SK-N-SH (cell line): ENCODE results near the gene TMEM163.

Source experiments
- EZH2phosphoT487 ChIP-seq: fragments of 200-600 bp; sonication (generic); IDR thresholded peaks from 2 replicates; pipeline ENCODE4 v1.6.1; 2017; ENCODE audit warnings: low read depth, mixed run types, mild to moderate bottlenecking, antibody characterized with exemption, moderate library complexity, borderline replicate concordance
- FOSL2 ChIP-seq: IDR thresholded peaks from 2 replicates; pipeline ENCODE4 v1.4.0; 2012; ENCODE audit warnings: low read depth, mild to moderate bottlenecking, moderate library complexity, borderline replicate concordance
- JUND ChIP-seq: IDR thresholded peaks from 2 replicates; pipeline ENCODE4 v1.4.0; 2012
- SMC3 ChIP-seq: IDR thresholded peaks from 2 replicates; pipeline ENCODE4 v1.6.1; 2012; ENCODE audit warnings: low read depth, low read length, improper control_type of control experiment
- TF ChIP-seq, protein P1 (sequence below): fragments of 200-600 bp; sonication (generic); IDR thresholded peaks from 2 replicates; pipeline ENCODE4 v1.6.1; 2017; ENCODE audit warnings: antibody characterized with exemption, mild to moderate bottlenecking, moderate library complexity
- TF ChIP-seq, protein P2 (sequence below): IDR thresholded peaks from 2 replicates; pipeline ENCODE4 v1.4.0; 2012; ENCODE audit warnings: low read depth, borderline replicate concordance
- TF ChIP-seq, protein P3 (sequence below): IDR thresholded peaks from 2 replicates; pipeline ENCODE4 v1.4.0; 2012; ENCODE audit warnings: low read depth
- TF ChIP-seq, protein P4 (sequence below): IDR thresholded peaks from 2 replicates; pipeline ENCODE4 v1.6.1; 2012; ENCODE audit warnings: mild to moderate bottlenecking, low read depth, low read length, moderate library complexity

DNA sequence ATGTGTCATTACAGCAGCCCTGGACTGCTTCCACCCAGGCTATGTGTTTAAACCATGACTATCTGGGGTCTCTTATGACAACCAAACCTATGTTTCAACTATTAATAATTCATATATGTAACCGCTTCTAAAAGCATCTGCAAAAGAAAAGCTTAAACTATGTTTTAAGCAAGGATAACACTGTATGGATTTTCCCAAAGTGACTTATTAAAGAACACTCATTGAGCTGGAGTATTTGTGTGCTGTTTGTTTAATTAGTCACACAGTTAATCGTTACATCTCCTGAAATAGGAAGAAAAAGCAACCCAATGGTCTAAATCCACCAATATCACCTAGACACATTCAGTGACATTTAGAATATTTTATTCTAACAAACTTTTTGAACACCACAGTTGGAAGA lies 51.3 kb downstream of the TMEM163 start:
- TF ChIP-seq, protein P1, sequence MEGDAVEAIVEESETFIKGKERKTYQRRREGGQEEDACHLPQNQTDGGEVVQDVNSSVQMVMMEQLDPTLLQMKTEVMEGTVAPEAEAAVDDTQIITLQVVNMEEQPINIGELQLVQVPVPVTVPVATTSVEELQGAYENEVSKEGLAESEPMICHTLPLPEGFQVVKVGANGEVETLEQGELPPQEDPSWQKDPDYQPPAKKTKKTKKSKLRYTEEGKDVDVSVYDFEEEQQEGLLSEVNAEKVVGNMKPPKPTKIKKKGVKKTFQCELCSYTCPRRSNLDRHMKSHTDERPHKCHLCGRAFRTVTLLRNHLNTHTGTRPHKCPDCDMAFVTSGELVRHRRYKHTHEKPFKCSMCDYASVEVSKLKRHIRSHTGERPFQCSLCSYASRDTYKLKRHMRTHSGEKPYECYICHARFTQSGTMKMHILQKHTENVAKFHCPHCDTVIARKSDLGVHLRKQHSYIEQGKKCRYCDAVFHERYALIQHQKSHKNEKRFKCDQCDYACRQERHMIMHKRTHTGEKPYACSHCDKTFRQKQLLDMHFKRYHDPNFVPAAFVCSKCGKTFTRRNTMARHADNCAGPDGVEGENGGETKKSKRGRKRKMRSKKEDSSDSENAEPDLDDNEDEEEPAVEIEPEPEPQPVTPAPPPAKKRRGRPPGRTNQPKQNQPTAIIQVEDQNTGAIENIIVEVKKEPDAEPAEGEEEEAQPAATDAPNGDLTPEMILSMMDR: no peak
- TF ChIP-seq, protein P2, sequence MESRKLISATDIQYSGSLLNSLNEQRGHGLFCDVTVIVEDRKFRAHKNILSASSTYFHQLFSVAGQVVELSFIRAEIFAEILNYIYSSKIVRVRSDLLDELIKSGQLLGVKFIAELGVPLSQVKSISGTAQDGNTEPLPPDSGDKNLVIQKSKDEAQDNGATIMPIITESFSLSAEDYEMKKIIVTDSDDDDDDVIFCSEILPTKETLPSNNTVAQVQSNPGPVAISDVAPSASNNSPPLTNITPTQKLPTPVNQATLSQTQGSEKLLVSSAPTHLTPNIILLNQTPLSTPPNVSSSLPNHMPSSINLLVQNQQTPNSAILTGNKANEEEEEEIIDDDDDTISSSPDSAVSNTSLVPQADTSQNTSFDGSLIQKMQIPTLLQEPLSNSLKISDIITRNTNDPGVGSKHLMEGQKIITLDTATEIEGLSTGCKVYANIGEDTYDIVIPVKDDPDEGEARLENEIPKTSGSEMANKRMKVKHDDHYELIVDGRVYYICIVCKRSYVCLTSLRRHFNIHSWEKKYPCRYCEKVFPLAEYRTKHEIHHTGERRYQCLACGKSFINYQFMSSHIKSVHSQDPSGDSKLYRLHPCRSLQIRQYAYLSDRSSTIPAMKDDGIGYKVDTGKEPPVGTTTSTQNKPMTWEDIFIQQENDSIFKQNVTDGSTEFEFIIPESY: no peak
- TF ChIP-seq, protein P3, sequence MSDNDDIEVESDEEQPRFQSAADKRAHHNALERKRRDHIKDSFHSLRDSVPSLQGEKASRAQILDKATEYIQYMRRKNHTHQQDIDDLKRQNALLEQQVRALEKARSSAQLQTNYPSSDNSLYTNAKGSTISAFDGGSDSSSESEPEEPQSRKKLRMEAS: no peak
- TF ChIP-seq, protein P4, sequence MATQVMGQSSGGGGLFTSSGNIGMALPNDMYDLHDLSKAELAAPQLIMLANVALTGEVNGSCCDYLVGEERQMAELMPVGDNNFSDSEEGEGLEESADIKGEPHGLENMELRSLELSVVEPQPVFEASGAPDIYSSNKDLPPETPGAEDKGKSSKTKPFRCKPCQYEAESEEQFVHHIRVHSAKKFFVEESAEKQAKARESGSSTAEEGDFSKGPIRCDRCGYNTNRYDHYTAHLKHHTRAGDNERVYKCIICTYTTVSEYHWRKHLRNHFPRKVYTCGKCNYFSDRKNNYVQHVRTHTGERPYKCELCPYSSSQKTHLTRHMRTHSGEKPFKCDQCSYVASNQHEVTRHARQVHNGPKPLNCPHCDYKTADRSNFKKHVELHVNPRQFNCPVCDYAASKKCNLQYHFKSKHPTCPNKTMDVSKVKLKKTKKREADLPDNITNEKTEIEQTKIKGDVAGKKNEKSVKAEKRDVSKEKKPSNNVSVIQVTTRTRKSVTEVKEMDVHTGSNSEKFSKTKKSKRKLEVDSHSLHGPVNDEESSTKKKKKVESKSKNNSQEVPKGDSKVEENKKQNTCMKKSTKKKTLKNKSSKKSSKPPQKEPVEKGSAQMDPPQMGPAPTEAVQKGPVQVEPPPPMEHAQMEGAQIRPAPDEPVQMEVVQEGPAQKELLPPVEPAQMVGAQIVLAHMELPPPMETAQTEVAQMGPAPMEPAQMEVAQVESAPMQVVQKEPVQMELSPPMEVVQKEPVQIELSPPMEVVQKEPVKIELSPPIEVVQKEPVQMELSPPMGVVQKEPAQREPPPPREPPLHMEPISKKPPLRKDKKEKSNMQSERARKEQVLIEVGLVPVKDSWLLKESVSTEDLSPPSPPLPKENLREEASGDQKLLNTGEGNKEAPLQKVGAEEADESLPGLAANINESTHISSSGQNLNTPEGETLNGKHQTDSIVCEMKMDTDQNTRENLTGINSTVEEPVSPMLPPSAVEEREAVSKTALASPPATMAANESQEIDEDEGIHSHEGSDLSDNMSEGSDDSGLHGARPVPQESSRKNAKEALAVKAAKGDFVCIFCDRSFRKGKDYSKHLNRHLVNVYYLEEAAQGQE: no peak
- no peak for TF ChIP-seq EZH2phosphoT487
- TF ChIP-seq JUND: no peak
- no peak for TF ChIP-seq FOSL2
- TF ChIP-seq SMC3: no peak
